ENCODE results near the gene EEF1A2.

- TF ChIP-seq POLR2A (IDR thresholded peaks at IDR 0.05; ENCODE audit: low read depth, low read length): no peak
- no peak for TF ChIP-seq POLR2AphosphoS5 (IDR thresholded peaks at IDR 0.05; ENCODE audit: low read depth, low read length)
- no peak for TF ChIP-seq TAF1 (IDR thresholded peaks at IDR 0.05; ENCODE audit: low read depth, low read length)
- no peak for TF ChIP-seq PAX5 (IDR thresholded peaks at IDR 0.05; ENCODE audit: insufficient read depth, low read length, severe bottlenecking)
Measured at GRCh38 chr20:63445075-63445734, 53.7 kb downstream of the EEF1A2 start.

Measured in GM12891 (cell line).